MM.1S (cell line): ENCODE measurements around the gene UGT8.
"Not testable (repeated sequence)": the region's sequence is repeated elsewhere in the genome, so short reads cannot be mapped to it uniquely, and the experiment has no call there.

Experiments used
- DNase-seq: peaks from one replicate; pipeline ENCODE4 v3.0.0-alpha.2; 2015
- H2AFZ ChIP-seq: fragments of 300-600 bp; sonication (generic); 2 replicates; pipeline ENCODE4 v1.6.0; 2016; ENCODE audit warnings: antibody characterized with exemption, low read length
- H3F3A ChIP-seq: fragments of 300-600 bp; sonication (generic); 2 replicates; pipeline ENCODE4 v1.6.1; 2016; ENCODE audit warnings: mild to moderate bottlenecking, antibody characterized with exemption, low read length, moderate library complexity, mixed read lengths; ENCODE audit not compliant: insufficient read depth
- H3K27ac ChIP-seq: fragments of 300-600 bp; sonication (generic); 2 replicates; pipeline ENCODE4 v1.5.1; 2016; ENCODE audit warnings: mild to moderate bottlenecking, low read length
- H3K27me3 ChIP-seq: fragments of 300-600 bp; sonication (generic); replicated peaks from 2 replicates; pipeline ENCODE4 v1.6.0; 2016; ENCODE audit warnings: low read length; ENCODE audit not compliant: insufficient read depth
- H3K36me3 ChIP-seq: fragments of 300-600 bp; sonication (generic); replicated peaks from 2 replicates; pipeline ENCODE4 v1.6.1; 2016; ENCODE audit warnings: mild to moderate bottlenecking, low read length, mixed read lengths; ENCODE audit not compliant: insufficient read depth
- H3K4me1 ChIP-seq: fragments of 300-600 bp; sonication (generic); 2 replicates; pipeline ENCODE4 v1.6.1; 2016; ENCODE audit warnings: low read length, mixed read lengths
- H3K4me2 ChIP-seq: fragments of 300-600 bp; sonication (generic); 2 replicates; pipeline ENCODE4 v1.6.0; 2016; ENCODE audit warnings: low read depth, low read length
- H3K4me3 ChIP-seq: fragments of 300-600 bp; sonication (generic); 2 replicates; pipeline ENCODE4 v1.5.1; 2016; ENCODE audit warnings: low read length, mixed read lengths
- H3K79me2 ChIP-seq: fragments of 300-600 bp; sonication (generic); 2 replicates; pipeline ENCODE4 v1.6.1; 2016; ENCODE audit warnings: mixed run types, low read length, mixed read lengths
- H3K9ac ChIP-seq: fragments of 300-600 bp; sonication (generic); 2 replicates; pipeline ENCODE4 v1.6.1; 2016; ENCODE audit warnings: low read length, mixed read lengths
- H3K9me2 ChIP-seq: fragments of 300-600 bp; sonication (generic); replicated peaks from 2 replicates; pipeline ENCODE4 v1.6.1; 2016; ENCODE audit warnings: mild to moderate bottlenecking, low read length, mixed read lengths; ENCODE audit not compliant: insufficient read depth
- H3K9me3 ChIP-seq: fragments of 300-600 bp; sonication (generic); replicated peaks from 2 replicates; pipeline ENCODE4 v1.6.1; 2016; ENCODE audit warnings: mild to moderate bottlenecking, low read length, mixed read lengths; ENCODE audit not compliant: insufficient read depth
- H4K20me1 ChIP-seq: fragments of 300-600 bp; sonication (generic); 2 replicates; pipeline ENCODE4 v1.6.1; 2016; ENCODE audit warnings: mild to moderate bottlenecking, low read length, moderate library complexity, mixed read lengths; ENCODE audit not compliant: insufficient read depth
- EZH2 ChIP-seq: fragments of 300-600 bp; sonication (generic); optimal IDR thresholded peaks from 2 replicates; pipeline ENCODE3; 2017; ENCODE audit warnings: low read depth, mild to moderate bottlenecking, antibody characterized with exemption, low read length, mixed read lengths
- EZH2phosphoT487 ChIP-seq: fragments of 300-600 bp; sonication (generic); IDR thresholded peaks from 2 replicates; pipeline ENCODE4 v1.6.1; 2018; ENCODE audit warnings: antibody characterized with exemption, low read length
- TF ChIP-seq, protein P1 (sequence below): fragments of 300-600 bp; sonication (generic); IDR thresholded peaks from 2 replicates; pipeline ENCODE4 v1.5.1; 2016; ENCODE audit warnings: antibody characterized with exemption, low read length, mixed read lengths

Gene UGT8

GRCh38 chr4:114615435-114615834 is 16.8 kb downstream of the UGT8 start:
- Histone ChIP-seq H3K9me3 (no peaks in the 10 kb centered on the region), H3K4me1 (0 out of 2 replicates have a peak, but pooled peaks cover 5% of the 10 kb centered on the region), H4K20me1 (no peaks in the 10 kb centered on the region), H3K27ac (no peak overlapping the region), H3K36me3 (no peaks in the 10 kb centered on the region), H3K27me3 (no peaks in the 10 kb centered on the region), H3K9ac (no peak overlapping the region), H3K9me2 (no peaks in the 10 kb centered on the region), H3K79me2 (no peaks in the 10 kb centered on the region), H3F3A (no peaks in the 10 kb centered on the region), H2AFZ (no peak overlapping the region), H3K4me3 (no peak overlapping the region), H3K4me2 (no peak overlapping the region)
- no peak for DNase-seq
- TF ChIP-seq EZH2phosphoT487 (no peak), EZH2 (no peak)
- TF ChIP-seq, protein P1, sequence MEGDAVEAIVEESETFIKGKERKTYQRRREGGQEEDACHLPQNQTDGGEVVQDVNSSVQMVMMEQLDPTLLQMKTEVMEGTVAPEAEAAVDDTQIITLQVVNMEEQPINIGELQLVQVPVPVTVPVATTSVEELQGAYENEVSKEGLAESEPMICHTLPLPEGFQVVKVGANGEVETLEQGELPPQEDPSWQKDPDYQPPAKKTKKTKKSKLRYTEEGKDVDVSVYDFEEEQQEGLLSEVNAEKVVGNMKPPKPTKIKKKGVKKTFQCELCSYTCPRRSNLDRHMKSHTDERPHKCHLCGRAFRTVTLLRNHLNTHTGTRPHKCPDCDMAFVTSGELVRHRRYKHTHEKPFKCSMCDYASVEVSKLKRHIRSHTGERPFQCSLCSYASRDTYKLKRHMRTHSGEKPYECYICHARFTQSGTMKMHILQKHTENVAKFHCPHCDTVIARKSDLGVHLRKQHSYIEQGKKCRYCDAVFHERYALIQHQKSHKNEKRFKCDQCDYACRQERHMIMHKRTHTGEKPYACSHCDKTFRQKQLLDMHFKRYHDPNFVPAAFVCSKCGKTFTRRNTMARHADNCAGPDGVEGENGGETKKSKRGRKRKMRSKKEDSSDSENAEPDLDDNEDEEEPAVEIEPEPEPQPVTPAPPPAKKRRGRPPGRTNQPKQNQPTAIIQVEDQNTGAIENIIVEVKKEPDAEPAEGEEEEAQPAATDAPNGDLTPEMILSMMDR: no peak

GRCh38 chr4:114616036-114616435 is 17.4 kb downstream of the UGT8 start:
- H3K4me2 ChIP-seq, H3K27me3 ChIP-seq, H3K9me2 ChIP-seq, H2AFZ ChIP-seq, H3K9me3 ChIP-seq, DNase-seq, H3K27ac ChIP-seq, H3K9ac ChIP-seq, H3F3A ChIP-seq, H4K20me1 ChIP-seq, H3K36me3 ChIP-seq, H3K79me2 ChIP-seq, H3K4me1 ChIP-seq, H3K4me3 ChIP-seq: not testable (repeated sequence)

- H3K4me1 ChIP-seq: no peaks in the 10 kb centered on the region
- no peaks in the 10 kb centered on the region for H4K20me1 ChIP-seq
- H3K27ac ChIP-seq: no peak overlapping the region
- no peak overlapping the region for H3K9ac ChIP-seq
- H3K36me3 ChIP-seq: no peaks in the 10 kb centered on the region
- no peak overlapping the region for H3K4me3 ChIP-seq
- no peaks in the 10 kb centered on the region for H3K9me2 ChIP-seq
- H3K79me2 ChIP-seq: no peaks in the 10 kb centered on the region
- H3F3A ChIP-seq: no peaks in the 10 kb centered on the region
- TF ChIP-seq EZH2phosphoT487: no peak
- TF ChIP-seq, protein P1: no peak
- no peak for TF ChIP-seq EZH2
- no peak for DNase-seq
- H3K27me3 ChIP-seq: no peaks in the 10 kb centered on the region
- no peak overlapping the region for H2AFZ ChIP-seq
- no peaks in the 10 kb centered on the region for H3K9me3 ChIP-seq
- H3K4me2 ChIP-seq: no peak overlapping the region
Observed at GRCh38 chr4:114626196-114626595, 27.6 kb downstream of the UGT8 start.

- Histone ChIP-seq H3K4me2 (no peak overlapping the region), H3K9ac (no peak overlapping the region), H3K79me2 (no peaks in the 10 kb centered on the region), H3K27me3 (no peaks in the 10 kb centered on the region), H3K36me3 (no peaks in the 10 kb centered on the region), H3K27ac (no peak overlapping the region), H3K9me3 (no peaks in the 10 kb centered on the region), H3F3A (no peaks in the 10 kb centered on the region), H3K9me2 (no peaks in the 10 kb centered on the region), H3K4me3 (no peak overlapping the region), H4K20me1 (no peaks in the 10 kb centered on the region), H3K4me1 (no peaks in the 10 kb centered on the region), H2AFZ (no peak overlapping the region)
- TF ChIP-seq, protein P1: no peak
- TF ChIP-seq EZH2 (no peak), EZH2phosphoT487 (no peak)
- DNase-seq: no peak
Observed at GRCh38 chr4:114636192-114636935, 37.8 kb downstream of the UGT8 start.
